Measurements from ENCODE around the gene HMCN1.
"Not testable (repeated sequence)": the region's sequence is repeated elsewhere in the genome, so short reads cannot be mapped to it uniquely, and the experiment has no call there.

Gene HMCN1

DNA sequence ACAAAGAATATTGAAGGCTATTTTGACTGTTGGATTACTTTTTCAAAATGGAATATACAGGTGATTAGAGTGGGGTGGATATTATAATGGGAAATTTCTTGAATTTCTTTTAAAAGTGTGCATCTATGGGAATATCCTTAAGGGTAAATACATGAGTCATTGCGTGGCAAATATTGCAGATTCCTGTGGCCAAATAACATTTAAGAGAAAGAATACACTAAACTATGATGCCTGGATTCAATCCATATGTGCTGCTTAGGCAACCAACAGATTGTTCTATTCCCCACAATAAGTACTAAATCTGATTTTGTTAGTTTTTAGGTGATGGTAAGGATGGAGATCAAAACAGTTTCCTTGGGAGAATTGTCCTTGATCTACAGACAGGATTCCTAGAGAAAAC is 119.5 kb downstream of the HMCN1 start:
- no peak for DNase-seq (ENCODE audit: low spot score)

DNA sequence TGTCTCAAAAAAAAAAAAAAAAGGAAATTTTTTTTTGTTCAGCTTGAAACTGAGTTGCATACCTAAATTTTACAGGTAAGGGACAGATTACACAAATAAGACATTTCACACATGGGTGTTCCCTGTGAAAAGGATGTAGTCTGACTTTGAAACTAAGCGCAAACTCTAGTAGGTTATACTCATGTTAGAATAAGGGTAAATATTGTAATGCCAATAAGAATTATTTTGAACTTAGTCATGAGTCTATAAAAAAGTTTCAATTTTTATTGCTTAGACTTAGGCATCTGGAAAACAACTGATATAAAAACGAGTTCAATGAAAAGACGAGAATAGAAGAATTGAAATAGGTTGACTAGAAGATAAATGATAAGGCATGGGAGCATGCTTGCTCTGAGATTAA is 122.3 kb downstream of the HMCN1 start:
- DNase-seq (ENCODE audit: low spot score) = no peak

DNA sequence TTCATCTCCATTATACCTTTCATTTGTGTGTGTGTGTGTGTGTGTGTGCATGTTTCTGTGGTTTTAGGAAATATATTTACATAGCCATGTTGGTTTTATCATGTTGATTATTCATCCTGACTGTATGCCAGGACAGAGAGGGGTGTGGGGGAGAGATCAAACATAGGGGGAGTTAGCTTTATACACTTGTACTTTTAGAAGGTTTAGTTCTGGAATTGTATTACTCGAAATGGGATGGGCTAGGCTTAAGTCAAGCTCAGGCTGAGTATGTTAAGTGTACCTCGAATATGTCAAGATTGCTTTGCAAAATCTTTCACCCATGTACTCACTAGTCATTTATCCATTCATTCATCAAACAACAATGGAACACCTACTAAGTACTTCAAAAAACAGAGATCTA is 123.3 kb downstream of the HMCN1 start:
- no peak for DNase-seq (ENCODE audit: low spot score)

DNA sequence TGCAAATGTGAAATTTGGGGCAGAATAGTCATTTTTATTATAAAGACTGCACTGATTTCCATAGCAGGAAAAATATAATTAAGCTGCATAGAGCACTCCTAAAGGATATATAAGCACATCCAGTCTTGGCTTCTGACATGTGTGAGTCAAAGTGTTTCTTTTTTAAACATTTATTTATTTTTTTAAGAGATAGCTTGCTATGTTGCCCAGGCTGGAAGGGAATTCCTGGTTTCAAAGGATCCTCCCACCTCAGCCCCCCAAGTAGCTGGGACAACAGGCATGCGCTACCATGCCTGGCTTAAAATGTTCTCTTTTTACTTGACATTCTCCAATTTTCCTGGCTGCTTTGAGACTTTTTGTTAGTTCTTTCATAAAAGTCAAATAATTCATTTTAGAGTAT is 126.1 kb downstream of the HMCN1 start:
- no peak for DNase-seq (ENCODE audit: low spot score)

DNA sequence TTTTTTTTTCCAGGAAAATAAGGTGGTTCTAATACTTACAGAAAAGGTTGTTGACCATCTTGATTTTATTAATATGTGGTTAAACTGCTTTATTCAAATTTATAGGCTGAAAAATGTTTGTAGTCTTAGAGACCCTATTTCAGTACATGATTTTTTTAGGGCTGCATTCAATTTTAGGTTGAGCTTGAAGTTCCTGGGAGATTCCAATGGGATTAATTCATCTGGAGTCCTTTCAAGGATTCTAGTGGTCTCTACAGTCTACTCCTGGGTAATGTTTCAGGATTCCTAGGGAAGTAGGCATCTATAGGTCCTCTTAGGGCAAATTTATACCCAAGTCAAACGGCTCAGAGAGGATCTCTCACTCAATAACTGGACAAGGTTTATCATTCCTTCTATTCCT is 126.7 kb downstream of the HMCN1 start:
- no peak for DNase-seq (ENCODE audit: low spot score)

DNA sequence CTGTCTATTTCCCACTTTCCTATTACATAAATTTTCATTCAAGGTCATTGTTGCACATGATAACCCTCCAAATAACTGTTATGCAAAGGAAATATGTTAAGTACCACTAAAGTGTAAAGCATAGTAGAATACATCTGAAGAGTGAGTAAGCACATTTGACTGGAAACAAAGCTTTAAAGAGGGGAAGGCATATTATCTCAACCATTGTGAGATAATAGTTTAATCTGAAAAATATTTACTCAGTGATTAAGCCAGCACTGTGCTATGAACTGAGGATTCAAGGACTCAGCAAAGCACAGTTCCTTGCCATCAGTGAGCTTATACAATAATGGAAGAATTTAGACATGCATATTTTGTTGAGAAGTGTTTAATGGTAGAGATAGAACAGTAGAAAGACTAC is 127.4 kb downstream of the HMCN1 start:
- no peak for DNase-seq (ENCODE audit: low spot score)

DNA sequence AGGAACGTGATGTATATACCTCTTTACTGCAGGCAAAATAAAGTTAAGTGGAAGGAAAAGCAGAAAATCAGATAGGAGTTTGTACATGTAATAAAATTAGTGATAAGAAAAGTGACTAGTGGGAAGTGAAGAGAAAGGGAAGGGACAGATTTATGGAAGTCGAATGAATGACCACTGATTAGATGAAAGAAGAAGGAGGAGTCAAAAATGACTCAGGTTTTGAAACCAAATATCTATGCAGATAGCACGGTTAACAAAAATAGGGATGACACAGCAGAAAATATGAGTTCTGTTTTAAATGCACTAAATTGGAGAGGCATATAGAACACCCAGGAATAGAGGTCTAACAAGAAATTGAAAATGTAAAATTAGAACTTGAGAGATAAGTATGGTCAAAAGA is 128.0 kb downstream of the HMCN1 start:
- DNase-seq (ENCODE audit: low spot score) = no peak

DNA sequence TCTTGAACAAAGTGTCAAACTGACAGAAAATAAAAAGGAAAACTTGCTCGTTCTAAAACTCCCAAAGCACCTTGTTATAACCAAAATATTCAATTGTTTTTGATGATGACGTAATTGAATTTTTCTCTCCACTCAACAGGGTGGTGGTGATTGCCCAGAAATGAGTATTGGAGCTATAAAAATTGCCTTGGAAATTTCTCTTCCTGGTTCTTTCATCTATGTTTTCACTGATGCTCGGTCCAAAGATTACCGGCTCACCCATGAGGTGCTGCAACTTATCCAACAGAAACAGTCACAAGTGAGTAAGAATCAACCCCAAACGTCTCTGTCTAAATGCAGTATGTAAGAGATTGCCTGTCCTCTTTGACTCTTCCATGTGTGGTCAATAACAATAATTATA is 130.1 kb downstream of the HMCN1 start:
- no peak for DNase-seq (ENCODE audit: low spot score)

DNA sequence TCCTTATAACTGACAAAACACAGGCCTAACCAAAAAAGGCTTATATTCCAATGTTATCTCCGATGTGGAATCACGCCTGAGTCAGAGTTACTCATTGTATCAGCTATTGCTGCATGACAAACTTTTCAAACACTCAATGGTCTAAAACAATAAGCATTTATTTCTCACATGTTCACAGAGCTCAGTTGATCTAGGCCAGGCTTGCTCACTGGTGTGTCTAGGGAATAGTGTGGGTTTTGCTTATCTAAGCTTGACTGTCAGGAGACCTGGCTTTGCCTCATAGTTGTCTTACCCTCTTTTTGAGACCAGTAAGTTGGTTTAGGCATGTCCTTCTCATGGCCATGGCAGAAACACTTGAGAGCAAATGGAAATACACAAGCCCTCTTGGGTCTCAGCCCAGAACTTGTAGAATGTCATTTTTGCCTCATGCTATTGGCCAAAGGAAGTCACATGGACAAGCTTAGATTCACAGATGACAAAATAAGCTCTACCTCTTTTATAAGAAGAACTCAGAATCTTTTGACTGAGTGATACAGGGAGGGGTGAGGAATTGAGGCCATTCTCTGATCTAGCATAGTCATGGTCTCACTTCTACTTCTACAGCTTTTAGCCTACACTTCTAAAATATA is 130.8 kb downstream of the HMCN1 start:
- DNase-seq (ENCODE audit: low spot score) = no peak

DNA sequence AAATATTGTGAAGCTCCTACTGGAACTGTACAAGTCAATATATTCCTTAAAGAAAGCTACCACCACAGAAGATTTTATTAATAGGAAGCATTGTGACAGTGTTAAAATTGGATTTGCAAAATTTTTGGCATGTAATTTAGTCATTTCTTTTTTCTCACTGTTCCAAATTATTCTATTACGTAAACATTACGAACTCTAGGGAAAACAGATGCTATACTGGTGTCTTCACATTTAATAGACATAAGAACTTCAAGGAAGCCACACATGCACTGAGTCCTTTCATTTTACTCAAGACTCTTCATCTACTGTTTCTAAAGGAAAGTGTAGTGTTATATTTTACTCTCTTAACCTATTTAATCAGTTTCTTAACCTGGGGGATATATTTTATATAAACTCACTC is 135.4 kb downstream of the HMCN1 start:
- no peak for DNase-seq (ENCODE audit: low spot score)

DNA sequence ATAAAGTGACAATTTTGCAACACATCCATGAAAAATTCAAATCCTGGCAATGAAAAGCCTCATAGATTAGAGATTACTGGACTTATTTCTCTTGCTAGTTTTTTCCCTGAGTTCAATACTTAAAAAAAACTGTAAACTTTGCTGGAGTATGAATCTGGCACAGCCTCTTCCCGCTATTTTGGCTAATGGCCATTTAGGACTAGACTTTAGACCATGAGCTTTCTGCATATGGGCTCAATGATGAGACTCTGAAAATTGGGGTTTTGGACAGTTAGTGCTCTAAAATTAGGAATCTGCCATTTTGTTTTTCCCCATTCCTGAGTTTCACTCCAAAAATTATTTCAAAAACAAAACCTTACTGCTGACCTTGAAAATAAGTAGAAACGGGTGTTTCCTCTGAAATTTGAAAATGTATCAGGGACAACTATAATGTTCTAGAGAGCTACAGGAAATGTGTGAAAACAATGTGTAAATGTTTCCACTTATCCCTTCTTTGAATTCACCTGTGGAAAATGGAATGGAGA is 137.5 kb downstream of the HMCN1 start:
- DNase-seq (ENCODE audit: low spot score) = no peak

DNA sequence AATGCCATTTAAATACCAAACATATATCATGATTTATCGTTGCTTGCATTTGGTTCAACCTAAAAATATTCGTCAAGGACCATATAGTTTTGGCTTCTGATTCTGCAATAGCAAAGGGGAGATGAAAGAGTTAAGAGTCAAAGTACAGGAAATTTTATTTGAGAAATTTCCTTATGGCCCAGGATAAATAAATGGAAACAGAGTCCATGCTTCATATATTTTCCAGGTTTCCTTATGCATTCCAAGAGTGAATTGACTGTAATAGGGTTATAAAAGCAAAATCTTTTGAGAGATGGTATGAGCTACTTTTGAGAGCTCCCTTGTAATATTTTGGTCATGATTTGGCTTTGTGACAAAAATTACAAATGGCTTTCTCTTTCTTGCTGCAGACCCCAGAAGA is 140.1 kb downstream of the HMCN1 start:
- DNase-seq (ENCODE audit: low spot score) = no peak

DNA sequence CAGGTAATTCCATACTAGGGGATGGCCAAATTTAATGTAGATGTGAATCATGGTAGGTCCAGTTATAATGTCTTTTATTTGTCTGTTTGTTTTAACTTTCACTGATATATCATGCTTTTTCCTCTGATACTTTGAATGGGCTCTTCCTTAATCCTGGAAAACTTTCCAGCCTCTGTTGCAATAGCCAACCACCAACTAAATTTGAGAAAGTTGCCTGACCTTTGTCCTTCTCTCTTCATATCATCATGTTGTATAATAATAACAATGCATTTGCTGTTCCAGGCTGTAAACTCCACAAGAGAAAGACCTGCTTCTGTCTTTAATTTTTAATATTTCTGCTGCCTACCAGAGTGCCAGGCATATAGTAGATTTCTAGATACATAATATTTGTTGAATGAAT is 146.1 kb downstream of the HMCN1 start:
- no peak for DNase-seq (ENCODE audit: low spot score)

DNA sequence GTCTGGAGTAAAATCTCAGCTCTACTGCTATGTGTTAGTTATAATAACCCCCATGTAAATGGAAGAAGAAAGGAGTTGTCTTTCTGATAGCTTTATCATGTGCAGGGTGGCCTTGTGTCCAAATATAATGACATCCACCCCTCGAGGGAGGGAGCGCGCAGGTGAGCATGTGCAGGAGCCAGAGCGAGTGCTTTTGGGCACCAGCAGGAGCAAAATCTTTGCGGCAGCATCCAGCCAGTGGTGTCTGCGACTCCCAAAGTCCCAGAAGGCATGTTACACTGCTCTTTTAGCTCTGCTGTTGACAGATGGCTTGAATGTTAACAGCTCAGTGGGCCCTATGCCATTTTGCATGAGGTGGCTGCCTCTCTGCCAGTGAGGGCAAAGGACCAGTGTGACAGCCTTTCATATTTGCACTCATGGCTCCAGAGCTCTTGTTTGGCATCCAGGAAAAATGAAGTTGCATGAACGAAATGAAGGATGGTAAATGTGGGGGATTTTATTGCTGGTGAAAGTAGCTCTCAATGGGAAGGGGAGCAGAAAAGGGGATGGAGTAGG is 146.7 kb downstream of the HMCN1 start:
- DNase-seq (ENCODE audit: low spot score) = no peak

DNA sequence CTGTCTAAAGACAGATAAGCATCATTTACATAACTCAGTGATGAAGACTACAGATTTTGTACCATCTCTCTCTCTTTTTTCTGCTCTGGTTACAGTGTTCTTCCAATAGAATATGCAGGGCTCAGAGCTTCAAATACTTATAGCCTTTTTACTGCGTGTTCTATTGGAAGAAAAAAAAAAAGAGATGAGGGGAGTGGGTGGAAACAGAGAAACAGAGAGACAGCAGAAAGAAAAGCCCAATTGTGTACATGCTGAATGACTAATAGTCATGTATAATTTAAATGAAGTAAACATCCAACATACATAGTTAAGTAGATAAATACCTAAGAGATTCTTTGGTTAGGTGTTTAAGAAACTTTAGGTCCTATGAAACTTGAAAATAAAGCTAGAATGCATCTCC is 151.9 kb downstream of the HMCN1 start:
- DNase-seq (ENCODE audit: low spot score) = no peak

DNA sequence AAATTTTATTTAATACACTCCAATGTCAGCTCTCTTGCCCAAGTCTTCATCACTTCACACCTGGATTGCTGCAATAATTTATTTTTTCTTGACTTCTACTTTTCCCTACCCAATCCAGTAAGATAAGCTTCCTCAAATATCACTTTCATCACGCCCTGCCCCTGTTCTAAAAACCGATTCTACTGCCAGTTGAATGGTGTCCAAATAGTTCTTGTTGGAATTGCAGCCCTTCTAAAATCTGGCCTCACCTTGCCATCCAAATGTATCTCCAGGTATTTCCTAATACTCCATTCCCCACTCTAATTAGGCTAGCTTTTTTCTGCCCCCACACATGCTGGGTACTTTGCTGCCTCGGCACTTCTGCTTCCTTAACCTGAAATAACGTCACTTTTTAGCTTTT is 152.5 kb downstream of the HMCN1 start:
- DNase-seq (ENCODE audit: low spot score) = no peak

DNA sequence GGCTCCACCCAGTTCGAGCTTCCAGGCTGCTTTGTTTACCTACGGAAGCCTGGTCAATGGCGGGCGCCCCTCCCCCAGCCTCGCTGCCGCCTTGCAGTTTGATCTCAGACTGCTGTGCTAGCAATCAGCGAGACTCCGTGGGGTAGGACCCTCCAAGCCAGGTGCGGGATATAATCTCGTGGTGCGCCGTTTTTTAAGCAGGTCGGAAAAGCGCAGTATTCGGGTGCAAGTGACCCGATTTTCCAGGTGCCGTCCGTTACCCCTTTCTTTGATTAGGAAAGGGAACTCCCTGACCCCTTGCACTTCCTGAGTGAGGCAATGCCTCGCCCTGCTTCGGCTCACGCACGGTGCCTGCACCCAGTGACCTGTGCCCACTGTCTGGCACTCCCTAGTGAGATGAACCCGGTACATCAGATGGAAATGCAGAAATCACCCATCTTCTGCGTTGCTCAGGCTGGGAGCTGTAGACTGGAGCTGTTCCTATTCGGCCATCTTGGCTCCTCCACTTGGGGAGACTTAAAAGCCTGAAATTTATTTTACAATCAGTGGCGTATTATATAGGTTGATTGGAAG is 158.7 kb downstream of the HMCN1 start:
- DNase-seq (ENCODE audit: low spot score) = not testable (repeated sequence)

DNA sequence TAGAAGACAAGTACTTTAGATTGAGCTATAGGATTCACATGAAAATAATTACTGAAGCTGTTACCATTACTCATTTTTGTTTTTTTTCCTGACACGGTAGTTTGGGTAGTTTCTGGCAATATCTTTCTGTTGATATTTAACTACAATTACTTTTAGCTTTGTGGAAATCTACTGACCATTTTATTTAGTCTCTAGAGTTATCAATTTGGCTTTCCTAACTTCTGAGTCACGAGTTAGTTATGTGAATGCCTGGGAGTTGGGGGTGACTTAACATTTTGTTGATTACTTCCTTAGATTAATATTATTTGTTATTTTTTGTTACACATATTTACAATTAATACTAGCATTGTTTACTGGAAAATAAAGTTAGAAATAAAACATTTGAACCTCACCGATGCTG is 160.6 kb downstream of the HMCN1 start:
- DNase-seq (ENCODE audit: low spot score) = no peak

DNA sequence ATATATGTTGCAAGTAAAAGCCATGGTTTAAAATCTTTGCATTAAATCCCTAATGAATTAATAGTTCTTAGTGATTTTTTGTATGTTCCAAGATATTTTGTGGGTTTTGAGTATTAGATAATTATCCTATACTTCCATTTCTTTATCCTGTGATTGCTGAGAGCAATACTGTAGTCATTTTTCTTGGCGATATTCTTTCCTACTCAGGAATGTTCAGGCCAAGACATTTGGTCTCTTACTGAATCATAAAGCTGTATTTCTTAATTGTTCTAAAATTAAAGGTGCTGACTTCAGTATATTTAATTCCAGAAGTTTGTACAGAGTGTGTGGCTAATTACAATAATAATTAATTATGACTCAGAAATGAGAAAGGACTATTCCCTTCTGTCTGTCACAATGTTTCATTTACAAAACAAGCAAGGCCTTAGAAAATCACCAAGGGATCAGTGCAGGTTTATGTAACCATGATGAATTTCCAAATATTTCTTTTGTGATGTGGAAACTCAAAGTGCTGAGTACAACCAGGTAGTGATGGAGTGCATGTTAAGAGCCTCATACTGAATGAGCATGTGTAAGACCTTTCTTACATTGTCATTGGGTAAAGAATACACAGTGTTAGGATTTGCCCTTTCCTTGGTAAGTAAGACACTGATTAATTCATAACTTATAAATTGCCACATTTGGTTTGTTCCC is 161.2 kb downstream of the HMCN1 start:
- no peak for DNase-seq (ENCODE audit: low spot score)

DNA sequence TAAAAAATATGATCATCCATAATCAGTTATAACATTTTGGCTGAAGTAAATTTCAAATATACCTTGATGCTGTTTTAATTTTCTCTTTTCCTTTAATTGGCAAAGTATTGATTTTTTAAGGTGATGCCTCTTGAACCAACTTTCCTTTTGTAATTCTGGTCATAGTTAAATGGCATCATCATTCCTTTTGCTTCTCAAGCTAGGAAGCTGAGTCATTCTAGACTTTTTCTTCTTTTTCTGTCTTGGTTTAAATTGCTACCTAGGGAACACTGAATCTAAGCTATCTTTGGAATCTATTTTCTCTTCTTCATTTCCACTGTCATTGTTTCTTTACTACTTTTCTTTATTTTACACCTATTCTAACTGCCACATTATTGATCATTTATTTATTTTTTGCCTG is 162.7 kb downstream of the HMCN1 start:
- no peak for DNase-seq (ENCODE audit: low spot score)

DNA sequence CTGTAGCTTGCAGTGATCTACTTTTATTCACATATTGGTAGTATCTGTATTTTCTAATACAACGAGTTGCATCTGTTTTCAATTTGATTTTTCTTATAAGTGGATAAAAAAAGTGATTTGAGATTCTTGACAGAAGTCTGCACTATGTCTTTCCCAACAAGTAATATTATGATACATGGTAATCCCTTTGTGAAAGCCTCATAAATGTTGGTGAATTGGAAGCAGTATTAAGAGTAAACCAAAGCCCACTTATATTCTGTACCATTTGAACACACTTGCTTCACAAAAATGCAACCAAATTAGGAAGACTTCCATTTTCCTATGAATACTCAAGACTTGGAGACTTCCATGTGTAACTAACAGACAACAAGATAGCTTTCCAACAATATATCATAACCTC is 172.0 kb downstream of the HMCN1 start:
- DNase-seq (ENCODE audit: low spot score) = no peak

DNA sequence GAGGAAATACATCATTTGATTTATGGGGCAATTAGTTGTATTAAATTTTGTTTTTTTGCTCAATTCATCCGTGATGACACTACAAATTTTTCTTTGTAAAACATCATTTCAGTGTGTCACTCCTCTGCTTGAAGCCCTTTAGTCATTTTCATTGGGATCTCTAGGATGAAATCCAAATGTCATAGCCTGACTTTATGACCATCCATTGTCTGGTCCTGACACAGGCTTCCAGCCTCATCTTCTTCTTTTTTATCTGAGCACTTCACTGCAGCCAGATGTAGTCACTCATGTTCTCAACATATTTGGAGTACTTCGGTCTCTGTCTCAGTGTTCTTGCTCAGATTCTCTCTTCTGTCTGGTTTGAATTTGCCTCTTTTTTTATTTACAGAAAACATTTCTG is 173.1 kb downstream of the HMCN1 start:
- no peak for DNase-seq (ENCODE audit: low spot score)

DNA sequence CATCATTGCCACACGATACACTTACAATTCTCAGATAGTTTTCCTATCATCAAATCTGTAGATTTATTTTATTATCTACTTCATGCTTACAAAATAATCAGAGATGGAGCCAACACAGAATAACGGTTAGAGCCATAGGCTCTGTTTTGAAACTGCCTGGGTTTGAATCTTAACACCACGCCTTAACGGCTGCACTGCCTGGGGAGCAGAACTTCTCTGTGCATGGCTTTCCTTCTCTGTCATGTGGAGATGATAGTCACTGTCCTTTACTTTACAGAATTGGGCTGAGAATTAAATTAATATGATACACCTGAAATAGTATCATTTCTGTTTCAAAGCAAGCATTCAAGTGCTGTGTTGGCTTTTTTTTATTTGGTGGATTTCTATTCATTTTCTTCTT is 177.8 kb downstream of the HMCN1 start:
- DNase-seq (ENCODE audit: low spot score) = no peak

Measured in NAMALWA (cell line).